OCI-LY1 (cell line): ENCODE results near the gene PTPN12.

Source experiments
- CTCF ChIP-seq: fragments of 200-600 bp; sonication (generic), shearing (Covaris generic); IDR thresholded peaks from 2 replicates; pipeline ENCODE4 v1.5.1; 2017; ENCODE audit warnings: mild to moderate bottlenecking, antibody characterized with exemption, low read length, moderate library complexity, mixed read lengths
- EZH2 ChIP-seq: fragments of 200-600 bp; sonication (generic), shearing (Covaris generic); IDR thresholded peaks from 2 replicates; pipeline ENCODE4 v1.8.0; 2017; ENCODE audit warnings: borderline replicate concordance, mixed run types, mild to moderate bottlenecking, antibody characterized with exemption, low read length, moderate library complexity, mixed read lengths

DNA sequence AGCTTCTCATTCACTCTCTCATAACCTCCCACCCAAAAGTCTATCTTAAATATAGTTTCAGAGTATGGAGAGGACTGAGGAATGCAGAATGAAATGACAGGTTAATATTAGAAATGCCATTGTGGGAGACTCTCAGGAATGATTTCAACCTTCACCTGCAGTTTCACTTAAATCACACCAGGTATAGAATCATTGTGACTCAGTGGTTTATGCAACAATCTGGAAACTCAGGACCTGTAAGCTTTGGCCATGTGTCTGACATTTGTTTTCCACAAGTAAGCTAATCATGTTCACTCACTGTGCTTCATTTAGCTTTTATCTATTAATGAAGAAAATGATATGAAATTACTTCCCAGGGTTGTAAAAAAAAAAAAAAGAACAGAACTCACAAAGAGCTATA, 8.7 kb upstream of the PTPN12 start:
- TF ChIP-seq CTCF (no peak), EZH2 (no peak)
